RWPE2 (cell line): ENCODE results near the gene CEACAM20.

Source experiments
- ATAC-seq: fragments of 200-7000 bp; cut with Tn5 transposase; 3 replicates; pipeline ENCODE4 v1.9.1; 2021; ENCODE audit warnings: low read depth
- DNase-seq: peaks from one replicate; pipeline ENCODE4 v3.0.0-alpha.2; 2020; ENCODE audit warnings: low spot score
- H3K27ac ChIP-seq: fragments of 450-650 bp; 2 replicates; pipeline ENCODE4 v1.5.1; 2017; ENCODE audit warnings: mild to moderate bottlenecking; ENCODE audit not compliant: poor library complexity, severe bottlenecking
- H3K27me3 ChIP-seq: fragments of 250-450 bp; sonication (Bioruptor Pico); 2 replicates; pipeline ENCODE4 v1.5.1; 2021; ENCODE audit warnings: mild to moderate bottlenecking, moderate library complexity; ENCODE audit not compliant: insufficient read depth, poor library complexity, severe bottlenecking
- H3K36me3 ChIP-seq: fragments of 250-450 bp; sonication (Bioruptor Pico); 2 replicates; pipeline ENCODE4 v1.5.1; 2020; ENCODE audit warnings: low read depth, mild to moderate bottlenecking, moderate library complexity
- H3K4me1 ChIP-seq: fragments of 250-450 bp; sonication (Bioruptor Pico); 2 replicates; pipeline ENCODE4 v1.5.1; 2021; ENCODE audit warnings: mild to moderate bottlenecking, moderate library complexity; ENCODE audit not compliant: insufficient read depth, poor library complexity, severe bottlenecking
- H3K4me3 ChIP-seq: fragments of 250-450 bp; sonication (Bioruptor Pico); 2 replicates; pipeline ENCODE4 v1.5.1; 2021; ENCODE audit warnings: mild to moderate bottlenecking, moderate library complexity; ENCODE audit not compliant: severe bottlenecking
- H3K9me3 ChIP-seq: fragments of 250-450 bp; sonication (Bioruptor Pico); 2 replicates; pipeline ENCODE4 v1.5.1; 2021; ENCODE audit warnings: mild to moderate bottlenecking, moderate library complexity; ENCODE audit not compliant: severe bottlenecking
- TF ChIP-seq, protein P1 (sequence below): fragments of 450-650 bp; IDR thresholded peaks from one replicate; pipeline ENCODE4 v1.5.1; 2017; ENCODE audit warnings: mild to moderate bottlenecking, moderate library complexity; ENCODE audit not compliant: poor library complexity, severe bottlenecking

CEACAM20 gene

DNA sequence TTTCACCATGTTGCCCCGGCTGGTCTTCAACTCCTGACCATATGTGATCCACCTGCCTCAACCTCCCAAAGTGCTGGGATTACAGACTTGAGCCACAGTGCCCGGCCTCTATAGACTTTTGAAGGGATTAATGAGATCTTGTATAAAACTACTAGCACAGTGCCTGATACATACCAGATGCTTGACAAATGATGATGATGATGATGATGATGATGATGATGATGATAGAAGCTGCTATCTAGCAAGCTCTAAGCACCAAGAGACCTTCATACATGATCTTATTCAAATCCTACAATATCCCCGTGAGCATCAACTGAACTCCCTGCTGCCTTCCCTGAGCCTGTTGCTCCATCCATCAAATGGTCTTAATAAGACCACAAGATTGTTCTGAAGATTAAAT is 14.4 kb downstream of the CEACAM20 start:
- H3K4me3 ChIP-seq = no peak overlapping the region
- no peak overlapping the region for H3K27ac ChIP-seq
- ATAC-seq = no peak
- no peaks in the 10 kb centered on the region for H3K27me3 ChIP-seq
- no peaks in the 10 kb centered on the region for H3K4me1 ChIP-seq
- DNase-seq = no peak
- H3K9me3 ChIP-seq = no peaks in the 10 kb centered on the region
- TF ChIP-seq, protein P1, sequence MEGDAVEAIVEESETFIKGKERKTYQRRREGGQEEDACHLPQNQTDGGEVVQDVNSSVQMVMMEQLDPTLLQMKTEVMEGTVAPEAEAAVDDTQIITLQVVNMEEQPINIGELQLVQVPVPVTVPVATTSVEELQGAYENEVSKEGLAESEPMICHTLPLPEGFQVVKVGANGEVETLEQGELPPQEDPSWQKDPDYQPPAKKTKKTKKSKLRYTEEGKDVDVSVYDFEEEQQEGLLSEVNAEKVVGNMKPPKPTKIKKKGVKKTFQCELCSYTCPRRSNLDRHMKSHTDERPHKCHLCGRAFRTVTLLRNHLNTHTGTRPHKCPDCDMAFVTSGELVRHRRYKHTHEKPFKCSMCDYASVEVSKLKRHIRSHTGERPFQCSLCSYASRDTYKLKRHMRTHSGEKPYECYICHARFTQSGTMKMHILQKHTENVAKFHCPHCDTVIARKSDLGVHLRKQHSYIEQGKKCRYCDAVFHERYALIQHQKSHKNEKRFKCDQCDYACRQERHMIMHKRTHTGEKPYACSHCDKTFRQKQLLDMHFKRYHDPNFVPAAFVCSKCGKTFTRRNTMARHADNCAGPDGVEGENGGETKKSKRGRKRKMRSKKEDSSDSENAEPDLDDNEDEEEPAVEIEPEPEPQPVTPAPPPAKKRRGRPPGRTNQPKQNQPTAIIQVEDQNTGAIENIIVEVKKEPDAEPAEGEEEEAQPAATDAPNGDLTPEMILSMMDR = no peak
- H3K36me3 ChIP-seq = no peaks in the 10 kb centered on the region

DNA sequence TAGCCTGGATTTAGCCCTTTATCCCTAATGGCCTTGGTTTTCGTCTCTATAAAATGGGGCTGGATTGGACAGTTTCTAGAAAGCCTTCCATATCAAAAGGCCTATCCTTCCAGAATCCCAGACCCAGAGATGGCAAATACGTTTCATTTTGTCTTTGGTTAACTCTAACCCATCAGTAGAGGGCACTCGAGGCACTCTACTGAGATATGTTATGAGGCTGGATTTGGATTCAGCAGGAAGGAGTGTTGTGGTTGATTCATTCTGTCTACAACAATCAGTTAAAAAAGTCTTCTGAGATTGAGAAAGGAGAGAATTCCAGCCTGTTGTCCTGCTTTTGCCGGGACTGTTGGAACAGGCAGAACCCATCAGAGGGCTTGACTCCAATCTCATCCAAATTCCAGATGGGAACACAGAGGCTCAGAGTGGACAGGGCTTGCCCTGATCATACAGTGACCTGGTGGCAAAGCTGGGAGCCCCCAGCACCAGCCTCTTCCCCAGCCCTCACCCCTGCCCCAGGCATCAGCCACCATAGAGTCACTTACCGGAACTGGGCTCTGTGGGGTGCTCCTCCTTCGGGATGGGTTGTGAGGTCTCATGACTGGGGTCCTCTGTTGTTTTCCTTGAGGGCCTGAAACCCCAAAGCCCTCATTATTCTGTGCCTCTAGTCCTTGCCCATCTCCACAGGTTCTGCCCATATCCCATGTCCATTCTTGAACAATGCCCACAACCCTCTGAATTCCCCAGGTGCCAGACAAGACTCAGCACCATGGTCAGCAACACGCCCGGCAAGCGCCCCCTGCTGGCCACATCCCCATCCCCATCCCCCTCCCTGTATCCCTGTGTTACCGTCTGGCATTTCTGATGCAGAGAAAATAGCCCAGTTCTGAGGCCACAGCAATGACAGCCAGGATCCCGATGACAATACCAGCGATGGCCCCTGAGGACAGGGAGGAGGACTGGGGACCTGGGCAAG is 16.9 kb downstream of the CEACAM20 start:
- DNase-seq (no peak), ATAC-seq (peak; percentile 85)
- TF ChIP-seq, protein P1 = peak; percentile 69
- Histone ChIP-seq H3K27me3 (peaks cover 9% of the 10 kb centered on the region), H3K27ac (no peak overlapping the region), H3K4me1 (no peaks in the 10 kb centered on the region), H3K36me3 (no peaks in the 10 kb centered on the region), H3K9me3 (no peaks in the 10 kb centered on the region), H3K4me3 (no peak overlapping the region)

GRCh38 chr19:44509478-44509877 is 20.0 kb downstream of the CEACAM20 start:
- H3K27ac ChIP-seq = no peak overlapping the region
- H3K9me3 ChIP-seq = no peaks in the 10 kb centered on the region
- TF ChIP-seq, protein P1 = no peak
- H3K4me1 ChIP-seq = no peaks in the 10 kb centered on the region
- no peak overlapping the region for H3K4me3 ChIP-seq
- no peak for ATAC-seq
- no peaks in the 10 kb centered on the region for H3K36me3 ChIP-seq
- peaks cover 9% of the 10 kb centered on the region for H3K27me3 ChIP-seq
- no peak for DNase-seq

GRCh38 chr19:44499962-44500949 is 29.2 kb downstream of the CEACAM20 start, which contains the start of gene ZNF180:
Gene ZNF180 (minus strand): TSS chr19:44500522. CDS start chr19:44497334, 3,188 bp downstream.
- peaks cover 34% of the 10 kb centered on the region for H3K36me3 ChIP-seq
- no peaks in the 10 kb centered on the region for H3K4me1 ChIP-seq
- H3K9me3 ChIP-seq = peaks cover 7% of the 10 kb centered on the region
- peak; percentile 91 for ATAC-seq
- TF ChIP-seq, protein P1 = peak; percentile 38
- peak within 1 kb of the TSS; percentile 31 for H3K27ac ChIP-seq
- no peaks in the 10 kb centered on the region for H3K27me3 ChIP-seq
- peak within 1 kb of the TSS; percentile 54 for H3K4me3 ChIP-seq
- peak; percentile 95 for DNase-seq
